WTC11 (cell line): Measurements from ENCODE around the gene OPALIN. TPM values are rescaled to one million over a fixed set of nuclear protein-coding genes. Genes with fewer than 3 reads are reported as not detected.
A peak's percentile ranks its signal among the peaks of the same experiment; 100 is the strongest.

ENCODE experiments used
- ATAC-seq: fragments of 200-7000 bp; cut with Tn5 transposase; 2 replicates; pipeline ENCODE4 v1.10.0; 2021; ENCODE audit warnings: mild to moderate bottlenecking, moderate library complexity
- CTCF ChIA-PET: fragments of 300-600 bp; sonication (Branson Sonifier 250); formaldehyde crosslinking; loops from one replicate; lab custom pipeline; 2021; ENCODE audit warnings: antibody characterized with exemption; lab: Charles Lee
- POLR2A ChIA-PET: fragments of 350-600 bp; sonication (Branson Sonifier 250); formaldehyde crosslinking; loops from one replicate; lab custom pipeline; 2021; ENCODE audit warnings: antibody characterized with exemption; lab: Charles Lee
- DNase-seq: peaks from one replicate; pipeline ENCODE4 v3.0.0; 2021; ENCODE audit warnings: low spot score
- H3K27ac Mint-ChIP-seq: 2 replicates; pipeline ENCODE4 v1.8.0; 2021; ENCODE audit warnings: mixed read lengths
- H3K27me3 Mint-ChIP-seq: 2 replicates; pipeline ENCODE4 v1.8.0; 2021; ENCODE audit warnings: low read depth, mild to moderate bottlenecking, moderate library complexity, mixed read lengths
- H3K36me3 Mint-ChIP-seq: 2 replicates; pipeline ENCODE4 v1.8.0; 2021; ENCODE audit warnings: mixed read lengths
- H3K4me1 Mint-ChIP-seq: 2 replicates; pipeline ENCODE4 v1.8.0; 2022; ENCODE audit warnings: mixed read lengths
- H3K4me3 Mint-ChIP-seq: 2 replicates; pipeline ENCODE4 v1.8.0; 2021; ENCODE audit warnings: mild to moderate bottlenecking, moderate library complexity, mixed read lengths
- H3K9me3 Mint-ChIP-seq: 2 replicates; pipeline ENCODE4 v1.8.0; 2021; ENCODE audit warnings: mixed read lengths
- ATF2 ChIP-seq: sonication (generic); formaldehyde crosslinking; IDR thresholded peaks from 2 replicates; pipeline ENCODE4 v1.8.1; 2022; ENCODE audit warnings: low read depth, missing genetic modification reagents, borderline replicate concordance
- CBFB ChIP-seq: sonication (generic); formaldehyde crosslinking; IDR thresholded peaks from 2 replicates; pipeline ENCODE4 v1.8.1; 2022; ENCODE audit warnings: mild to moderate bottlenecking, low read depth, missing genetic modification reagents
- CDX4 ChIP-seq: fragments of 250-450 bp; sonication (Bioruptor Pico); IDR thresholded peaks from 2 replicates; pipeline ENCODE4 v1.9.0; 2021; ENCODE audit warnings: moderate library complexity, mild to moderate bottlenecking, inconsistent platforms, borderline replicate concordance
- E2F4 ChIP-seq: sonication (generic); formaldehyde crosslinking; IDR thresholded peaks from 2 replicates; pipeline ENCODE4 v1.8.1; 2022; ENCODE audit warnings: low read depth, mild to moderate bottlenecking, moderate library complexity, missing genetic modification reagents, borderline replicate concordance
- ELF4 ChIP-seq: sonication (generic); formaldehyde crosslinking; IDR thresholded peaks from 2 replicates; pipeline ENCODE4 v1.8.1; 2022; ENCODE audit warnings: low read depth, mild to moderate bottlenecking, moderate library complexity, missing genetic modification reagents
- FOXJ3 ChIP-seq: sonication (generic); formaldehyde crosslinking; IDR thresholded peaks from 2 replicates; pipeline ENCODE4 v1.9.0; 2021; ENCODE audit warnings: missing genetic modification reagents, mild to moderate bottlenecking, borderline replicate concordance
- FOXK1 ChIP-seq: sonication (generic); formaldehyde crosslinking; IDR thresholded peaks from 2 replicates; pipeline ENCODE4 v1.8.0; 2022; ENCODE audit warnings: mild to moderate bottlenecking, moderate library complexity, missing genetic modification reagents
- FOXP1 ChIP-seq: sonication (generic); formaldehyde crosslinking; IDR thresholded peaks from 2 replicates; pipeline ENCODE4 v1.8.0; 2022; ENCODE audit warnings: missing genetic modification reagents, mild to moderate bottlenecking, moderate library complexity, borderline replicate concordance
- HMGXB4 ChIP-seq: sonication (generic); formaldehyde crosslinking; IDR thresholded peaks from 2 replicates; pipeline ENCODE4 v1.8.1; 2023; ENCODE audit warnings: mild to moderate bottlenecking, moderate library complexity, missing genetic modification reagents
- IRF1 ChIP-seq: sonication (generic); formaldehyde crosslinking; IDR thresholded peaks from 2 replicates; pipeline ENCODE4 v1.8.0; 2023; ENCODE audit warnings: missing genetic modification reagents
- IRF2 ChIP-seq: sonication (generic); formaldehyde crosslinking; IDR thresholded peaks from 2 replicates; pipeline ENCODE4 v1.8.0; 2022; ENCODE audit warnings: low read depth, missing genetic modification reagents, borderline replicate concordance
- JAZF1 ChIP-seq: fragments of 250-450 bp; sonication (Bioruptor Pico); IDR thresholded peaks from 2 replicates; pipeline ENCODE4 v1.9.0; 2021; ENCODE audit warnings: moderate library complexity, mild to moderate bottlenecking, inconsistent platforms
- MAX ChIP-seq: sonication (generic); formaldehyde crosslinking; IDR thresholded peaks from 2 replicates; pipeline ENCODE4 v1.8.0; 2022; ENCODE audit warnings: mild to moderate bottlenecking, missing genetic modification reagents
- MYBL2 ChIP-seq: sonication (generic); formaldehyde crosslinking; IDR thresholded peaks from 2 replicates; pipeline ENCODE4 v1.8.1; 2023; ENCODE audit warnings: mild to moderate bottlenecking, moderate library complexity, missing genetic modification reagents
- PRRX2 ChIP-seq: fragments of 250-450 bp; sonication (Bioruptor Pico); IDR thresholded peaks from 2 replicates; pipeline ENCODE4 v1.8.0; 2021; ENCODE audit warnings: mild to moderate bottlenecking
- RELA ChIP-seq: sonication (generic); formaldehyde crosslinking; IDR thresholded peaks from 2 replicates; pipeline ENCODE4 v1.8.1; 2022; ENCODE audit warnings: missing genetic modification reagents, mild to moderate bottlenecking, borderline replicate concordance
- RORB ChIP-seq: fragments of 250-450 bp; sonication (Bioruptor Pico); IDR thresholded peaks from 2 replicates; pipeline ENCODE4 v1.9.0; 2021; ENCODE audit warnings: mild to moderate bottlenecking
- SP1 ChIP-seq: sonication (generic); formaldehyde crosslinking; conservative IDR thresholded peaks from 2 replicates; pipeline ENCODE4 v1.8.1; 2022; ENCODE audit warnings: missing genetic modification reagents
- TCF7 ChIP-seq: sonication (generic); formaldehyde crosslinking; IDR thresholded peaks from 2 replicates; pipeline ENCODE4 v1.8.0; 2022; ENCODE audit warnings: mild to moderate bottlenecking, low read depth, missing genetic modification reagents, moderate library complexity
- TEAD1 ChIP-seq: sonication (generic); formaldehyde crosslinking; IDR thresholded peaks from 2 replicates; pipeline ENCODE4 v1.8.0; 2022; ENCODE audit warnings: mild to moderate bottlenecking, missing genetic modification reagents
- TP53 ChIP-seq: sonication (generic); formaldehyde crosslinking; IDR thresholded peaks from 2 replicates; pipeline ENCODE4 v1.8.1; 2023; ENCODE audit warnings: mild to moderate bottlenecking, missing genetic modification reagents
- ZBTB43 ChIP-seq: sonication (generic); formaldehyde crosslinking; IDR thresholded peaks from 2 replicates; pipeline ENCODE4 v1.8.1; 2023; ENCODE audit warnings: mild to moderate bottlenecking, missing genetic modification reagents
- ZNF138 ChIP-seq: sonication (generic); formaldehyde crosslinking; conservative IDR thresholded peaks from 2 replicates; pipeline ENCODE4 v1.8.1; 2022; ENCODE audit warnings: mild to moderate bottlenecking, moderate library complexity, missing genetic modification reagents
- ZNF396 ChIP-seq: fragments of 250-450 bp; sonication (Bioruptor Pico); IDR thresholded peaks from 2 replicates; pipeline ENCODE4 v1.8.0; 2021; ENCODE audit warnings: mild to moderate bottlenecking, moderate library complexity, borderline replicate concordance
- total RNA-seq: library from RNA; stranded (reverse); gene quantifications from 3 replicates; pipeline ENCODE4 v1.2.3, GENCODE V29; 2021

The OPALIN gene
- total RNA-seq, 1 experiment from 2014 or later = 0.04 TPM

GRCh38 chr10:96344178-96344577 lies 14.6 kb downstream of the OPALIN start (continued):
- no peak for TF ChIP-seq SP1 (CRISPR knock-in tag)
- TF ChIP-seq TP53 (CRISPR knock-in tag) = no peak
- no peak for TF ChIP-seq CBFB (CRISPR knock-in tag)
- TF ChIP-seq RORB = no peak
- no peak for TF ChIP-seq TEAD1
- TF ChIP-seq, all 79 proteins: peak for 0

GRCh38 chr10:96342402-96342801 lies 16.4 kb downstream of the OPALIN start:
- Mint-ChIP-seq H3K36me3 (peaks cover 22% of the 10 kb centered on the region), H3K27me3 (peaks cover 24% of the 10 kb centered on the region), H3K9me3 (peaks cover 24% of the 10 kb centered on the region), H3K27ac (no peak overlapping the region), H3K4me1 (peaks cover 63% of the 10 kb centered on the region), H3K4me3 (no peak overlapping the region)
- ChIA-PET POLR2A (no interaction called here), CTCF (interaction anchor here (2.0 to 2.6 kb wide), 2 partner anchors 32 to 325 kb away, joined by 14 to 15 read pairs; no protein-coding TSS in a partner anchor)
- no peak for TF ChIP-seq ZNF138 (CRISPR knock-in tag)
- TF ChIP-seq CDX4 (CRISPR knock-in tag) = no peak
- TF ChIP-seq ELF4 (CRISPR knock-in tag) = no peak
- TF ChIP-seq PRRX2 (CRISPR knock-in tag) = no peak
- no peak for TF ChIP-seq ZNF396 (CRISPR knock-in tag)
- no peak for TF ChIP-seq E2F4 (CRISPR knock-in tag)
- no peak for TF ChIP-seq HMGXB4 (CRISPR knock-in tag)
- DNase-seq = no peak
- ATAC-seq = no peak

- no peak overlapping the region for H3K27ac Mint-ChIP-seq
- peaks cover 63% of the 10 kb centered on the region for H3K4me1 Mint-ChIP-seq
- DNase-seq (peak; percentile 24), ATAC-seq (peak; percentile 43)
- peaks cover 24% of the 10 kb centered on the region for H3K27me3 Mint-ChIP-seq
- H3K4me3 Mint-ChIP-seq = no peak overlapping the region
- POLR2A ChIA-PET = no interaction called here
- CTCF ChIA-PET = interaction anchor here (0.6 to 2.6 kb wide), 17 partner anchors 11 to 324 kb away, joined by 3 to 24 read pairs (median 3); partner anchors contain the start of gene TLL2
- H3K36me3 Mint-ChIP-seq = peaks cover 16% of the 10 kb centered on the region
- H3K9me3 Mint-ChIP-seq = peaks cover 17% of the 10 kb centered on the region
- TF ChIP-seq FOXJ3 (CRISPR knock-in tag) = no peak
- TF ChIP-seq MAX = peak; percentile 49; the same call in 1 of the 2 replicates
- TF ChIP-seq RELA = no peak
- TF ChIP-seq FOXP1 = no peak
- TF ChIP-seq MYBL2 = no peak
- no peak for TF ChIP-seq IRF2 (CRISPR knock-in tag)
- no peak for TF ChIP-seq ZBTB43
- TF ChIP-seq ATF2 (CRISPR knock-in tag) = no peak
- TF ChIP-seq TCF7 (CRISPR knock-in tag) = no peak
- no peak for TF ChIP-seq JAZF1
- TF ChIP-seq CDX4 (CRISPR knock-in tag) = no peak
- no peak for TF ChIP-seq FOXK1 (CRISPR knock-in tag)
- TF ChIP-seq IRF1 (CRISPR knock-in tag) = no peak
- TF ChIP-seq ZNF396 (CRISPR knock-in tag) = no peak
Observed at GRCh38 chr10:96341219-96342182, 17.3 kb downstream of the OPALIN start.
